COLO829 (cell line): ENCODE data around the gene GPR42.

ENCODE experiments used
- DNase-seq: peaks from one replicate; pipeline ENCODE4 v3.0.0; 2012; ENCODE audit warnings: low spot score

Gene GPR42

DNA sequence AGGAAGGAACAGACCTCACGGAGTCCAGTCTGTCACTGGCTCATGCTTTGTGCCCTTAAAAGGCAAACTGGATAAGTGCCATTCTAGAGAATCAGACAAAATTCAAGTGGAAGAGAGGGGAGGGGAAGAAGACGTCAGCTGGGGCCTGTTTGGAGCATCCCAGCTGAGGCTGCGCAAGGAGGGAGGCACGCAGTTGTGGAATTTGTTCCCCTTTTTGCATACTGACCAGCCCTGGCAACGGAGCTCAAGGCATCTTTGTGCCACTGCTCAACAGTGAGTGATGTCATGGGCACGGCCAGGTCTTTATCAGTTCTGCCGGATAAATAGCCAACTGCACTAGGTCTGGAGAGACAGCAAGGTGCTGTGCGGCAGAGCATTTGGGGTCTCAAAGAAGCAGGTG, at the start of gene GPR42:
GPR42 (plus strand) TSS at position 347 of the 400 bp plus-strand sequence. CDS start 292 bp downstream, outside the sequence.
- DNase-seq, result no peak

- no peak for DNase-seq
These were observed 49.6 kb upstream of the GPR42 start for GRCh38 chr19:35321291-35321690.

DNA sequence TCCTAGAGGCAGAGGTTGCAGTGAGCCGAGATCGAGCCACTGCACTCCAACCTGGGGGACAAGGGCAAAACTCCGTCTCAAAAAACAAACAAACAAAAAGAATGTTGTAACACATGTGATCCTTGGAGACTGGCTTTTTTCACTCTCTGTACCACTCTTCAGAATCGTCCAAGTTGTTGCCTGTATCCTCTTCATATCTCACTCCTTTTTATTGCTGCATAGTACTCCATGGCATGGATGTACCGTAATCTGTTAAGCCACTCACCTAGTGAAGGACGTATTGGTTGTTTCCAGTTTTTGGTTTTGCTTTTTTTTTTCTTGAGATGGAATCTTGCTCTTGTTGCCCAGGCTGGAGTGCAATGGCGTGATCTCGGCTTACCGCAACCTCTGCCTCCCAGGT, 48.9 kb upstream of the GPR42 start:
- DNase-seq, result no peak

DNA sequence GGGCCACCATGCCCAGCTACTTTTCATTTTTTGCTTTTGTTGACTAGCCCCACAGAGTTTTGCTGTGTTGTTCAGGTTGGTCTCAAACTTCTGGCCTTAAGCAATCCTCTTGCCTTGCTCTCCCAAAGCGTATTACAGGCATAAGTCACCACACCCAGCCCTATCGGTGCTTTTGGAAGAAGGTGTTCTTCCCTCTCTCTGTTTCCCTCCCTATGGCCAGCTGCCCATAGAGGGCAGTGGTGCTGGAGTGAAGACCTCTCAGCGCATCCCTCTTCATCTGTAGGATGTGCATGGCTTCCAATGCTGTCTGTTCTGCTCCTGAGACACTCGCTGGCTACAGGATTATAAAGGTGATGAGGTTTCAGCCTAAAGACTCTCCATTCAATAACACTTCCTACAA, 43.2 kb upstream of the GPR42 start:
- no peak for DNase-seq

DNA sequence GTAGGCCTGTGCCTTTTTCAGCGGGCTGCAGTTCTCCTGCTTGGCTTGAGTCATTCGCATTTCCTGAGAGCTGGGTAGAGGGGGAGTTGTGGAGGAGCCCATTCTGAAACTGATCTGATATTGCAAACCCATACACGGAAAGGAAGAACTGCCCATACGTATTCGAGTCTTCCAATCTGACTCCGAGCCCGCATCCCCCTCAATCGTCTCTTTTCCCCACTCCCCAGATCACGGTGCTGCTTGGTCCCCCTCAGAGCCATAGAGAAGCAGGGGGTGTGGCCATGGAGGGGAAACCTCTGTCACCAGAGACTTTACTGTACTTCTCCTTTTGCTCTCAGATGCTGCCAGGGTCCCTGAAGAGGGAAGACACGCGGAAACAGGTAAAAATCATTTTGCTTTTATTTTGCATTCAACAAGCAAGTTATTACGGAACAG, 42.0 kb upstream of the GPR42 start, which contains the start of gene CD22:
CD22 (plus strand) TSS at position 337 of the 435 bp plus-strand sequence. CDS start 2,854 bp downstream, outside the sequence.
- no peak for DNase-seq

DNA sequence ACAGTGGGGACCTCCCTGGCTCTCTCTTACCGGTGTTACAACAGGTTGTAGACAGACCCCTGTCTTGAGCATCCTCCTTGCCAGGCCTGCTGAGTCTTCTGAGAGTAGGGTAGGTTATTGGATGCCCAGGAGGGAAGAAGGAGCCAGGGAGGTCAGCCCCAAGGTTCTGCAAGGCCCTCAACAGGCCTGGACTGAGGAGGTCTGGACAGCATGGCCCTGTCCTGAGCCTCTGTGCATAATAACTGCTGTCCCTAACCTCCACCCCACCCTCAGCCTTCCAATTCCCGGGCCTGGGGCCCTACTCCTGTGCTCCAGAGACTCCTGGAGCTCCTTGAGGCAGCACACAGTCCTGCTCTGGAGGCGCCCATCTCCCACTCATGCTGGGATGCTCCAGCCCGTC, 41.5 kb upstream of the GPR42 start:
- DNase-seq, result no peak

- no peak for DNase-seq
These were observed 40.4 kb upstream of the GPR42 start for GRCh38 chr19:35330475-35330874.

- no peak for DNase-seq
These were observed 39.2 kb upstream of the GPR42 start for GRCh38 chr19:35331551-35332214.

GRCh38 chr19:35332817-35333216, 38.1 kb upstream of the GPR42 start:
- DNase-seq, result no peak

- no peak for DNase-seq
These were observed 36.6 kb upstream of the GPR42 start for GRCh38 chr19:35334144-35334753.

DNA sequence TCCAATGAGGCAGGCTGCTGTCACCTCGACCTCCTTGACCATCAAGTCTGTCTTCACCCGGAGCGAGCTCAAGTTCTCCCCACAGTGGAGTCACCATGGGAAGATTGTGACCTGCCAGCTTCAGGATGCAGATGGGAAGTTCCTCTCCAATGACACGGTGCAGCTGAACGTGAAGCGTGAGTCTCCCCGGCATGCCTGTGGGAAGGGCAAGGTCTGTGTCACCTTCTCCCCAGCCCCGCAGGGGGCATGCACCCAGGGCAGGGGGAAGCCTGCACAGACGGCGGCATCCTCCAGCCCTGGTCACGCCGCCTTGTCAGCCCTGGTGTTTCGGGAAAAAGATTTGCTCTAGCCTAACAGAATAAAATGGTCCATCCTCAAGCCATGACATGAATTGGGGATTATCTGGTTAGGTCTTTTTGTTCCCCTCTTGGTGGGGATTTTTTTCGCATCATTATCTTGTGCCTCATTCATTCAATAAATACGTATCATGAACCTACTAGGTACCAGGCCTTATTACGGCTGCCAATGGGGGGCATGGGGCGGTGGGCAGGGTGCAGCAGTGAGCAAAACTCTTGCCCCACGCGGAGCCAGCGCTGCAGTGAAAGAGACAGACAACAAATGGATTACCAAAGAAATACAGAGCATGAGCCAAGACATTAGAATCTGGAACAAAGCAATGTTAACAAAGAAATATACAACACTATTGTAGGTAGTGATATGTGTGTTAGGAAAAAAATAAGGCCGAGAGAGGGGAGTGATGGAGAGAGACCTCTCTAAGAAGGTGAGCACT, 34.5 kb upstream of the GPR42 start:
- no peak for DNase-seq

DNA sequence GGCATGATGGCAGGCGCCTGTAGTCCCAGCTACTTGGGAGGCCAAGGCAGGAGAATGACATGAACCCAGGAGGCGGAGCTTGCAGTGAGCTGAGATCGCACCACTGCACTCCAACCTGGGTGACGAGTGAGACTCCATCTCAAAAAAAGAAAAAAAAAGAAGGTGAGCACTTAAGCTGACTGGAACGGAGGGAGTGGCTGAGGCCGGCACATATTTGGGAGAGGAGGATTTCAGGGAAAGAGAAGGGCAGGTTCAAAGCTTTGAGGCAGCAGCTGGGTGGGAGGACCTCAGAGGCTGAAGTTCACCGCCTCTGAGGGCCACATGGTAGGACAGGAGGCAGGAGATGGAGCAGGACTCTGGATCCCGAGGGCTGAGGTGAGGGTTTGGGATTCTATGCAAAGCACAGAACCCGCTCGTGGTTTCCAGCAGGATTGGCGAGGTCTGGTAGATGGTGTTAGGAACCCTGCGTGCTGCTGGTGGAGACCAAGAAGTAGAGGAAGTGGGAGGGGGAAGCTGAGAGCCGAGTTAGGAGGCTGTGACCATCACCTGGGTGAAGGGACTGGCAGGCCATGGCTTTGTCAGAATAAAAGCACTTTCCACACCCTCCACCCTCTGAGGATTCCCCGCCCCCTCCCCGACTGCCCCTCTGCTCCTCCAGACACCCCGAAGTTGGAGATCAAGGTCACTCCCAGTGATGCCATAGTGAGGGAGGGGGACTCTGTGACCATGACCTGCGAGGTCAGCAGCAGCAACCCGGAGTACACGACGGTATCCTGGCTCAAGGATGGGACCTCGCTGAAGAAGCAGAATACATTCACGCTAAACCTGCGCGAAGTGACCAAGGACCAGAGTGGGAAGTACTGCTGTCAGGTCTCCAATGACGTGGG, 33.5 kb upstream of the GPR42 start:
- DNase-seq, result no peak

GRCh38 chr19:35337984-35338296, 32.9 kb upstream of the GPR42 start:
- DNase-seq, result no peak

- no peak for DNase-seq
These were observed 30.4 kb upstream of the GPR42 start for GRCh38 chr19:35340431-35340830.

DNA sequence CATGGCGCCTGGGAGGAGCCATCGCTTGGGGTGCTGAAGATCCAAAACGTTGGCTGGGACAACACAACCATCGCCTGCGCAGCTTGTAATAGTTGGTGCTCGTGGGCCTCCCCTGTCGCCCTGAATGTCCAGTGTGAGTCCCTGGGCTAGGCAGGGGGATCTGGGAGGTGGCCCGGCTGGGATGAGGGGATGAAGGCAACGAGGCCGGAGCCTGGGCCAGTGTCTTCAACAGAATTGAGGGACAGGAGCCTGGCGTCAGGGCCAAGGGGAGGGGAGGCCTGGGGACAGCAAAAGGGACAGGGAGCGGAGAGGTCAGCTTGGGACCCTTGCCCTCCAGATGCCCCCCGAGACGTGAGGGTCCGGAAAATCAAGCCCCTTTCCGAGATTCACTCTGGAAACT, 29.9 kb upstream of the GPR42 start:
- DNase-seq, result no peak

DNA sequence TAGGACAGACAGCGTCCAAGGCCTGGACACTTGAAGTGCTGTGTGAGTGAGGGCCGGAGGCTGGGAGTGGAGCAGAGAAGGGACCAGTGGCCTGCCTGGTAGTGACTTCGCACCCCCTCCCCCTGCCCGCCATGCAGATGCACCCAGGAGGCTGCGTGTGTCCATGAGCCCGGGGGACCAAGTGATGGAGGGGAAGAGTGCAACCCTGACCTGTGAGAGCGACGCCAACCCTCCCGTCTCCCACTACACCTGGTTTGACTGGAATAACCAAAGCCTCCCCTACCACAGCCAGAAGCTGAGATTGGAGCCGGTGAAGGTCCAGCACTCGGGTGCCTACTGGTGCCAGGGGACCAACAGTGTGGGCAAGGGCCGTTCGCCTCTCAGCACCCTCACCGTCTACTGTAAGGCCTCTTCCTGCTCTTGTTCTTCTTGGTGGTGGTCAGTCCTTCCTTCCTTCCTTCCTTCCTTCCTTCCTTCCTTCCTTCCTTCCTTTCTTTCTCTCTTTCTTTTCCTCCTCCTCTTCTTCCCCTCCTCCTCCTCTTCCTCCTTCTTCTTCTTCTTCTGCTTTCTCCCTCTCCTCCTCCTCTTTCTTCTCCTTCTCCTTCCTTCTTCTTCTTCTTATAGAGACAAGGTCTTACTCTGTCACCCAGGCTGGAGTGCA, 29.2 kb upstream of the GPR42 start:
- no peak for DNase-seq

DNA sequence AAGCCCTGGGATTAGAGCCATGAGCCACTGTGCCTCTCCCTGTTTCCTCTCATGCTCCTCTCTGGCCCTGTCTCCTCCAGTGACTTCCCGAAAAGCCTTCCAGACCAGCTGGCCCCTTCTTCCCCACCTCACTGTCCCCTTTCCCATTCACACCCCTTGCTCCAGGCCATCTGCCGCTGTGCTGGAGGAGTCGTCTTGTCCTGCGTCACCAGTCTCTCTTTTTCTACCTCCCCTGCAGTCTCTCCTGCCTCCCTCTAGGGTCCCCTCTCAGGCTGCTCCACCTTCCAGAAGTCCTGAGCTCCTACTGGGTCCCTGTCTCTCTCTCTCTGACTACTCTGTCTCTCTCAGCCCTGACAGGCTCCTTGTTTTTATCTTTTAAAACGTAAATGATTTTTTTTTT, 28.4 kb upstream of the GPR42 start:
- DNase-seq, result no peak

DNA sequence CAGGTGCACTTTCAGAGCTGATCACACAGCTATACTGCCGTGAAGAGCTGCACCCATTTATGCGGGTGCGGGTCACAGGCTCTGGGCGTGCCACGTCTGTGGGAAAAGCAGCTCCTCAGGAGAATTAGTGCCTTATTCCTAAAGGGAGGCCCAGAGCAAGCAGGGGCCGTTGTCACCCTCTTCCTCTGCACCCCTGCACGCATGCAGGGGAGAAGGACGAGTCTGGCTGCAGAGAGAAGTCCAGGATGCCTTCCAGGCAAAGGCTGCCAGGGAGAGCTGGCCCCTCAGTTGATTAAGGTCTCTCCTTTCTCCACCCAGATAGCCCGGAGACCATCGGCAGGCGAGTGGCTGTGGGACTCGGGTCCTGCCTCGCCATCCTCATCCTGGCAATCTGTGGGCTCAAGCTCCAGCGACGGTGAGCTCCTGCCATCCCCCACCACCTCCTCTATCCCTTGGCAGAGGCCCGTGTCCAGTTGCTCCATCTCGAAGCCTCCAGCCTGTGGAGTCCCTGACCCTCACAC, 26.3 kb upstream of the GPR42 start:
- no peak for DNase-seq

DNA sequence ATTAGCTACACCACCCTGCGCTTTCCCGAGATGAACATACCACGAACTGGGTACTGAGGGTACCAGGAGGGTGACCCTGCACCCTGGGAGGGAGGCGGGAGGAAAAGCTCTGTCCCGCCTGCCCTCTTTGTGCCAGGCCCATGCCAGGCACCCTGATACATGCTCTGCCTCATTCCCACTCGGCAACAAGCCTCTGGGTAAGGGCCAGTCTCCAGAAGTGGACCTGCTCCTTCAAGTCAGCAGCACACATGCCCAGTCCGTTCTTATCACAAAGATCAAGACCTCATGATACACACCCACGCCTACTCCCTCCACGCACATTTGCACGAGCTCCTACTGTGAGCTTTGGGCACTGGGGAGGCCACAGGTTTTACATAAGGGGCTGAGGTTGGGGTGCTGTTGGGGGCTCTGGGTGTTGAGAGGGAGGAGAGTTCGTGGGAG, 25.2 kb upstream of the GPR42 start:
- no peak for DNase-seq

- DNase-seq, result no peak
These were observed 24.4 kb upstream of the GPR42 start for GRCh38 chr19:35346193-35347052.
